HG02759 (cell line): ENCODE data around the gene ALS2CL.

Experiments used
- ATAC-seq: cut with Tn5 transposase; IDR thresholded peaks from one replicate; pipeline ENCODE4 v1.9.1; 2021; ENCODE audit warnings: mild to moderate bottlenecking, moderate library complexity; ENCODE audit not compliant: unreplicated experiment

The ALS2CL gene

DNA sequence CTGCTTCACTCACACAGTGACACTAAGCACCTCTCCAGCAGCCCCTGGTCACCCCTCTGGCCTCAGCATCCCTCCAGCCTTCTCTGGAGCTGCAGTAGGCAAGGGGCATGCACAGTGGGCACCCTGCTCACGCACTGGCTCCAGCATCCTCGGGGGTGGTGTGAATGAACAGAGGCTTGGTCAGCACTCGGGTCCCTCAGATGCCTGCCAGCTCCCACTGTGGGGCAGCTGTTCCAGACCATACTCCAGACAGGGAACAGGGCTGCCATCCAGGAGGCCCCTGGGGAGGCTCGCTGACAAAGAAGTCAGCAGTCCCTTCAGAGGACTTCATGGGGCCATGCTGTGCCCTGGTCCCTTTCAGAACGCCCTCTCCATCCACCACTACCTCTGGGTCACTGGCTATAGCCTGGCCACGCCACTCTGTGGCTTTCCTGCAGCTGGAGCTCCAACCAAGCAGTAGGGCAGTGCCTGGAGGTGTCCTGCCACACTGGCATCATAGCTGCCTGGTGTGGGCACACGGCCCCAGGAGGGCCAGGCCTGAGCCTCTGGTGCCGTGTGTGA lies 26.3 kb downstream of the ALS2CL start:
- ATAC-seq: no peak

GRCh38 chr3:46666453-46666845 lies 27.0 kb downstream of the ALS2CL start:
- ATAC-seq: no peak

GRCh38 chr3:46665763-46666452 lies 27.6 kb downstream of the ALS2CL start:
- no peak for ATAC-seq

GRCh38 chr3:46664971-46665762 lies 28.3 kb downstream of the ALS2CL start:
- ATAC-seq: no peak

GRCh38 chr3:46664188-46664970 lies 29.1 kb downstream of the ALS2CL start:
- no peak for ATAC-seq

GRCh38 chr3:46663591-46664135 lies 29.8 kb downstream of the ALS2CL start:
- no peak for ATAC-seq

GRCh38 chr3:46662771-46663551 lies 30.5 kb downstream of the ALS2CL start:
- ATAC-seq: no peak

DNA sequence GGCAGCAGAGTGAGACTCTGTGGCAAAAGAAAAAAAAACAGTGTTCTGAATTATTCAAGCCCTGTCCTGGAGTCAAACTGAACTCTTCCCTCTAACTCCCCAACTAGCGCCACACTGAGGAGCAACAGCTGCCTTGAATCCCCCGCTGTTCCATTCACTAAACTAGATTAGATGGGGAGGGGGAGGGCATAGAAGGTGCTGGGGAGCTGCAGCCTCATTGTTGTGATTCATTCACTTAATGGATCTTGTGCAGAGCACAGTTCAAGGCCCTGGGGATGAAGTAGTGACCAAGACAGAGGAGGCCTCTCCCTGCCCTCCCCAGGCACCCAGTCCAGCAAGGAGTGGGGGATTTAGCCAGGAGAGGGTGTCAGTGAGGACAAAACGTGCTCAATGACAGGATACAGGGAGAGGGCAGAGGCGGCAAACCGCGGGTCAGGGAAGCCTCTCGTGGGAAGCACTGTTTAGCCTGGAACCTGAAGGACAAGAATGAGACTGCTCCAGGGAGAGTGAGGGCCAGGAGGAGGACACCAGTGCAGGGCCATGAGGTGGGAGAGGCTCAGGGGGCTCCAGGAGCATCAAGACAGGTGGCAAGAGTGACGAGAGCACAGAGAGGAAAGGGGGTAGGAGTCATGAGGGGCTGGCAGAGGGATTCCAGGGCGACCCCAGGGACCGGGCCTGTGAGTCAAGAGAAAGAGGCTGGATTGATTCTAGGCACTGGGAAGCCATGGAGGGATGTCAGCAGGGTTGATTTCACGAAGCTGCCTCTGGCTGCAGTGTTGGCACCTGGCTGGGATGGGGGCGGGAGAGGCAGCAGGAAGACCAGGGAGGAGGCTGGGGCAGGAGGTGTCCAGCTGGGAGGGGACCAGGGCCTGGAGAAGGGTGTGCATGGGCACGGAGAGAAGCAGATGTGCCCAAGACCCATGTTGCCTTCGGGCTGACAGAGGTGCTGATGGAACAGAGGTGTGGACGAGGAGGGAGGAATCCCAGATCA lies 31.4 kb downstream of the ALS2CL start:
- ATAC-seq: no peak

DNA sequence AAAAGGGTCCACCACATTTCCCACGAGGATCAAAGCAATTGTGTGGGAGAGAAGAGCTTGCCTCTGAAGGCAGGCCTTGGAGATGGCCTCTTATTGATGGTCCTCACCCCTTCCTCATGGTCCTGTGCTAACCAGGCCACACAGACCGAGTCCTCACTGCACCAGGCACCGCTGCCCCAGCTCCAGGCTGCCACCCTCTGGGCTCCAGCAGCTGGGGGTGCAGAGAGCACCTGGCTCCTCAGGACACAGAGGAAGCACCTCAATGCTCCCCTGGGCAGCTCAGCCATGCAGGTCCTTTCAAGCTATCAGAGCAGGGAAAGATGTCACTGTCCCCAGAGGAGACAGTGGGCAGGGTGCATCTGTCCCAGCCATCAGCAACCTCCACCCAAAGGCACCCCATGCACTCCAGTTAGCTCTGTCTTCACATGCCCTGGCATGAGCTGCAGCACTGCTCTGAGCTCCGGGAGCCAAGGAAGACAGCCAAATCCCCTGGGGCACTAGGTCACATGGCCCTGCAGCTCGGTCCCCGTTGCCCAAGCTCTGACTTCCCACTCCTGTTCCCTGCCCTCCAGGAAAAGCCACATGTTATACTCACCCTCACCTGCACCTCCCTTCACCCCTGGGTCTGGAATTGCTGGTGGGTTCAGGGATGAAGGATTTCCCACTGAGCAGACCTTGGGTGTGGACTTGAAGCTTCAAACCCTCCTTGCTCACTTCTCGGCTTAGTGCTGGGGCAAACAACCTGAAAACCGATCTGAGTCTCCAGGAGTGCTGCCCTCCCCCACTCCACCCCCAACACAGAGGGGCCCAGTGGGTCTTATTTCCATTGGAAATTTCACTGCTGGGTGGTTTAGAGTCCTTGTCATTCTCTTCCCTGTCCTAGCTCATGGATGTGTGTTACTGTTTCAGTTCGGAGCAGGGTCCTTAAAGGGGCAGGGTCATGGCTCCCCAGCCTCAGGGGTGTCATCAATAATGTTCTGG lies 32.6 kb downstream of the ALS2CL start:
- no peak for ATAC-seq

DNA sequence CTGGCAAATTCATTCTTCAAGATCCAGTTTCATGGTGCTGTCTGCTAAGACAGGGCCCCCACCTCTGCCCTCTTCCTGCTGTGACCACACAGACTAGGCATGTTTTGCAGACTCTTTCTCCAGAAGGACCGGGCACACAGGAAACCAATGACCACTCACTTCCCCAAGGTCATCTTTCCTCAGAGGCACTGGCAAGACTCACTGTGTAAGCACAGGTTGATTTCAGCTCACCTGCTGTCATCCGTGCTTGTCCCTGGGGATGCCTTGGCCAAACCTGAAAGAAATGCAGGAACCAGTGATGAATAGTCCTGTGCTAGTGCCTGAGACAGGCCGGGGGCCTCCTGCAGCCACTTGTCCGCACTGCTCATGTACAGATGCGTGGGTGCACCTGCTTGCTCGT lies 33.5 kb downstream of the ALS2CL start:
- no peak for ATAC-seq

GRCh38 chr3:46659285-46659684 lies 34.2 kb downstream of the ALS2CL start:
- ATAC-seq: no peak

DNA sequence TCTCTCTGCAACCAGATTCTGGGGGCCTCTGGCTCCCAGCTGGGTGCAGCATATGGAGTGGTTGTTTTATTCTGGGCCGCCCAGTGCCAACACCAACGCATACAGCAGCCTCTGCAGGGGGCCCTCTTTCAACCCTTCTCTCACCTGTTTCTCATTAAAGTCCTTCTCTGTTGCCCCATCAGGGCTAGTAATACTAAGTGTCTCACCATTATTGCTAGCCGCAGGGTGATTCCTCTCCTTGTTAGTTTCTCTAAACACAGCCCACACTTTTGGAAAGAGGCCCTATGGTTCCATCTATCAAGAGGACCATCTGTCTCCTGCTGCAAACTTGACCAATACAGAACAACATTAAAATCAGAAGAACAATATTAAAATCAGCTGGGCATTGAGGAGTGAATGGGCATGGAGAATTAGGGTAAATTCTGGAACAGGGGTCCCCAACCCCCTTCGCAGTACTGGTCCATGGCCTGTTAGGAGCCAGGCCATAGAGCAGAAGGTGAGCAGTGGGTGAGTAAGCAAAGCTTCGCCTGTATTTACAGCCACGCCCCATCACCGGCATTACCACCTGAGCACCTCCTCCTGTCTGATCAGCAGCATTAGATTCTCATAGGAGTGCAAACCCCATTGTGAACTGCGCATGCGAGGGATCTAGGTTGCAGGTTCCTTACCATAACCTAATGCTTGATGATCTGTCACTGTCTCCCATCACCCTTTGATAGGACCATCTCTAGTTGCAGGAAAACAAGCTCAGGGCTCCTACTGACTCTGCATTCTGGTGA lies 36.5 kb downstream of the ALS2CL start:
- no peak for ATAC-seq

DNA sequence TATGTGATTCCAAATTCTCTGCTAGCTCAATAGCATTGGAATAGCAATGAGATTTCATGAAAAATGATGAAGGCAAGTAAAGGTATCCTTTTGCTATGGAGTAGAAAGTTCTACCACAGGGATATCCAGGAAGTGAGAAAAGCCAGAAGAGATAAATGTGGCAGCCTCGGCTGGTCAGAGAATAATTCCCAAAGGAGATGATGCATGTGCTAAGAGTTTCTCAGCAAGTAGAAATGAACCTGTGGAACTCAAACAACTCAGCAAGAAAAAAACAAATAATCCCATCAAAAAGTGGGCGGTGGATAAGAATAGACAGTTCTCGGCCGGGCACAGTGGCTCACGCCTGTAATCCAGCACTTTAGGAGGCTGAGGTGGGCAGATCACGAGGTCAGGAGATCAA lies 38.2 kb downstream of the ALS2CL start:
- no peak for ATAC-seq

DNA sequence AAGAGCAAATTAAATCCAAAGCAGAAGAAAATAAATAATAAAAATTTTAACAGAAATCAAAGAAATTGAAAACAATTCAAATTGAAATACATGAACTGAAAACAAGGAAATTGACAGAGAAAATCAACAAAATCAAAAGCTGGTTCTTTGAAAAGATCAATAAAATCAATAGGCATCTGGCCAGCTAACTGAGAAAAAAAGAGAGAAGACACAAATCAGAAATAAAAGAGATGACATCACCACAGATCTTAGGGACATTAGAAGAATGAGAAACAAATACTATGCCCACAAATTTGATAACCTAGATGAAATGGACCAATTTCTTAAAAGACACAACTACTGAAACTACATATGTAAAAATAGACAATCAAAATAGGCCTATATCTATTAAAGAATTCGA lies 42.4 kb downstream of the ALS2CL start:
- ATAC-seq: no peak

- no peak for ATAC-seq
These were observed 44.0 kb downstream of the ALS2CL start for GRCh38 chr3:46649436-46649835.

DNA sequence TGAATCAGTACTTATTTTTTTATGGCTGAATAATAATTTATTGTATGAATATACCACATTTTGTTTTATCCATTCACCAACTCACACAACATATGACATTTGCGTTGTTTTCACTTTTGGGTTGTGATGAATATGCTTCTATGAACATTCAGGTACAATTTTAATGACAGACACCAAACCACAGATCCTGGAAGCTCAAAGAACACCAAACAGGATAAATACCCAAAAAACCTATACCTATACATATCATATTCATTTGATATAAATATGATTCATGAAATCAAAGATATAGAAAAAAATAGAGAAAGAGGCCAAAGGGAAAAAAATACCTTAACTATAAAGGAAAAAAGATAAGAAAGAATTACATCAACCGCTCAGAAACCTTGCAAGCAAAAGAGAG lies 45.4 kb downstream of the ALS2CL start:
- no peak for ATAC-seq

DNA sequence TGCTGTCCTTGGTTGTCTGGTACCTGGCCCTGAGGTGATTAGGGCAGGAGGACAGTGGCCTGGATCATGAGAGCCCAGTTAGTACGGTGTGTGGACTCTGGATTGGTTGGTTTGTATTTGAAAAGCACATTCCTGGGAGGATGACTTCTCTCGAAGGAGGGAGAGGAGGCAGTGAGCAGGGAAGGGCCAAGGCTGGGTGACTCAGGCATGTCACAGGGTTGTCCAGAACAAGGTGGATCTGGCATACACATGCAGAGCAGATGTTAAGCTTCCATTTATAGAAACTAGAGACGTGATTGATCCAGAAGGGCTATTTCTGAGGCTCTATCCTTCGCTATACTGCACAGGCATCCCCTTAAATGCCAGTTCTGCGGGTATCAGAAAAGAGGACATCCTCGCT lies 46.8 kb downstream of the ALS2CL start:
- no peak for ATAC-seq
